Common myeloid progenitor, CD34-positive (primary cell): ENCODE results near the gene FAM117B.
"Not testable (repeated sequence)": the region's sequence is repeated elsewhere in the genome, so short reads cannot be mapped to it uniquely, and the experiment has no call there.

Source experiments
- CTCF ChIA-PET: fragments of 350-600 bp; sonication (Branson Sonifier 250); formaldehyde crosslinking; loops from one replicate; lab custom pipeline; 2021; ENCODE audit warnings: antibody characterized with exemption; lab: Charles Lee
- POLR2A ChIA-PET: fragments of 350-600 bp; sonication (Branson Sonifier 250); formaldehyde crosslinking; loops from one replicate; lab custom pipeline; 2021; ENCODE audit warnings: antibody characterized with exemption; lab: Charles Lee
- DNase-seq, 3 donors: peaks; one replicate each; pipeline versions ENCODE4 v3.0.0 to v3.0.0-alpha.2; 2013
- H3K27ac ChIP-seq, 2 experiments: 1 replicate in 1 of 2; 2 replicates in 1 of 2; pipeline ENCODE4 v1.7.0; 2013; ENCODE audit warnings: inconsistent platforms in 2 of 2, low read length in 2 of 2, mild to moderate bottlenecking in 2 of 2, low read depth in 1 of 2, moderate library complexity in 1 of 2; ENCODE audit not compliant: severe bottlenecking in 2 of 2, insufficient read depth in 1 of 2, poor library complexity in 1 of 2
- H3K27me3 ChIP-seq, 5 experiments: replicated peaks in 2 of 5; 1 replicate in 3 of 5; 2 replicates in 2 of 5; pipeline versions ENCODE4 v1.6.1 to v1.7.0; 2013; ENCODE audit warnings: low read length in 4 of 5, mild to moderate bottlenecking in 2 of 5, moderate library complexity in 2 of 5, inconsistent platforms in 1 of 5; ENCODE audit not compliant: insufficient read depth in 5 of 5, control insufficient read depth in 4 of 5
- H3K36me3 ChIP-seq, 4 experiments: 1 replicate in 2 of 4; 2 replicates in 2 of 4; pipeline versions ENCODE4 v1.6.1 to v1.7.0; 2013; ENCODE audit warnings: low read length in 3 of 4, control low read depth in 1 of 4, mild to moderate bottlenecking in 1 of 4; ENCODE audit not compliant: control insufficient read depth in 4 of 4, insufficient read depth in 4 of 4
- H3K4me1 ChIP-seq, 4 experiments: 1 replicate in 3 of 4; 2 replicates in 1 of 4; pipeline versions ENCODE4 v1.6.1 to v1.7.1; 2013; ENCODE audit warnings: low read length in 3 of 4, mild to moderate bottlenecking in 3 of 4, control low read depth in 1 of 4, inconsistent platforms in 1 of 4, moderate library complexity in 1 of 4; ENCODE audit not compliant: control insufficient read depth in 4 of 4, insufficient read depth in 4 of 4; ENCODE audit errors: control extremely low read depth in 1 of 4
- H3K4me3 ChIP-seq, 7 experiments: 1 replicate in 4 of 7; 2 replicates in 3 of 7; pipeline versions ENCODE4 v1.5.1 to v1.7.0; 2013; ENCODE audit warnings: mild to moderate bottlenecking in 7 of 7, low read length in 6 of 7, moderate library complexity in 6 of 7, inconsistent platforms in 2 of 7, low read depth in 2 of 7, control low read depth in 1 of 7; ENCODE audit not compliant: insufficient read depth in 4 of 7, control insufficient read depth in 1 of 7; ENCODE audit errors: extremely low read depth in 1 of 7
- H3K9me3 ChIP-seq, 5 experiments: 1 replicate in 4 of 5; 2 replicates in 1 of 5; pipeline versions ENCODE4 v1.6.1 to v1.7.1; 2013; ENCODE audit warnings: low read length in 4 of 5, mild to moderate bottlenecking in 2 of 5, inconsistent platforms in 1 of 5, low read depth in 1 of 5, moderate library complexity in 1 of 5; ENCODE audit not compliant: control insufficient read depth in 4 of 5, insufficient read depth in 2 of 5; ENCODE audit errors: control extremely low read depth in 1 of 5
- WGBS: methylation state at CpG from one replicate; pipeline ENCODE4 v1.1.5; 2013; ENCODE audit not compliant: insufficient coverage; 5-methylcytosine and 5-hydroxymethylcytosine counted together

Gene FAM117B

DNA sequence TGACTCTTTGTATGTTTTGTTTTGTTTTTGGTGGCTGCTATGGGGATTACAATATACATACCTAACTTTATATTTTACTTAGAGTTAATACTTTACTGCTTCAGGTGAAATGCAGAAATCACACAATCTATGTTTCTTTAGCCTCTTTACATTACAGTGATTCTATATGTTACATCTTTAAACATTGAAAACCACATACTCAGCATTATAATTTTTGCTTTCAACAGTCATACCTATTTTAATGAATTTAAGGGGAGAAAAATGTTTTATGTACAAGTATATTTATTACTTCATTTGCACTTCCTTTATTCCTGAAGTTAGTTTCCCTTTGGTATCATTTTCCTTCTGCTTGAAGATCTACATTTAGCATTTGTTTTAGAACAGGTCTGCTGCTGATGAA, 23.1 kb downstream of the FAM117B start:
- ChIA-PET POLR2A (no interaction called here), CTCF (no interaction called here)
- no peak for DNase-seq
- Histone ChIP-seq H3K27me3 (no peaks in the 10 kb centered on the region), H3K9me3 (peaks cover 0 to 2% (median 0%) of the 10 kb centered on the region in 5 experiments), H3K36me3 (no peaks in the 10 kb centered on the region), H3K4me1 (peaks cover 0 to 11% (median 0%) of the 10 kb centered on the region in 4 experiments), H3K27ac (no peak overlapping the region), H3K4me3 (no peak overlapping the region)

DNA sequence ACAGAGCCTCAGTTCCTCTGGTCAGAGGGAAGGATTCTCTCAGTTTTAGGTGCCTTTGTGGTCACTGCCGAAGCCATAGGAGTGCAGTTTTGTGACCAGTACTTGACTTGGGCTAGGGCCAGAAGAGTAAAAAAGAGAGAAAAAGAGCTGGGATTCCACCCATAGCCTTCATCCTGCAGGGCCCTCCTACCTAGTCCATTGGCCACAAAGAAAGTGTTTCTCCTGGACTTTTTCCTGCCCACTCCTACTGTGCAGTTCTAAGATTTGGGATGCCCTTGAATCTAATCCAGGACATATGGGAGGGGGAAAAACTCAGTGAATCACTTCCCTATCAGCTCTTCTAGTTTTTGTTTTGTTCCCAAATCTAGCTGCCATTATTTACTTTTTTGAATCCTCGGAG, 26.0 kb downstream of the FAM117B start:
- H3K27me3 ChIP-seq, result no peaks in the 10 kb centered on the region
- no peak overlapping the region for H3K4me3 ChIP-seq
- POLR2A ChIA-PET, result no interaction called here
- no peak overlapping the region for H3K27ac ChIP-seq
- CTCF ChIA-PET, result interaction anchor here (0.8 kb wide), 1 partner anchor 71 kb away, joined by 3 read pairs; no protein-coding TSS in a partner anchor
- H3K36me3 ChIP-seq, result no peaks in the 10 kb centered on the region
- peaks cover 0 to 2% (median 0%) of the 10 kb centered on the region in 5 experiments for H3K9me3 ChIP-seq
- peaks cover 0 to 6% (median 1%) of the 10 kb centered on the region in 4 experiments for H3K4me1 ChIP-seq
- DNase-seq, result no peak
- no CpG with 5 or more reads among the region's 2 CpGs for WGBS

DNA sequence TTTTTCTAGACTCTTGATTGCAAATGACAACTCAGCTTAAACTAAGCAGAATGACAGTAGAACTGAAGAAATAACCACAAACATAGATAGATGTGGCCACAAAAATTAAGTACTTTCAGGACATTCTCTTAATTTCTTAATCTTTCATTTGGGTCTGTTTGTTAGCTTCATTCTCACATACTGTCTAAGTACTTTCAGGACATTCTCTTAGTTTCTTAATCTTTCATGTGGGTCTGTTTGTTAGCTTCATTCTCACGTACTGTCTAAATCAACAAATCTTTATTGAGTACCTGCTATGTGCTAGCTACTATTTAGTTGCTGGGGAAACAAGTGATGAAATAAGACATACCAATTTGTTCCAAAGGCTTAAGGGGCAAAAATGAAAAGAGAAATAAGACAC, 35.1 kb downstream of the FAM117B start:
- H3K4me1 ChIP-seq, result peaks cover 0 to 11% (median 3%) of the 10 kb centered on the region in 4 experiments

DNA sequence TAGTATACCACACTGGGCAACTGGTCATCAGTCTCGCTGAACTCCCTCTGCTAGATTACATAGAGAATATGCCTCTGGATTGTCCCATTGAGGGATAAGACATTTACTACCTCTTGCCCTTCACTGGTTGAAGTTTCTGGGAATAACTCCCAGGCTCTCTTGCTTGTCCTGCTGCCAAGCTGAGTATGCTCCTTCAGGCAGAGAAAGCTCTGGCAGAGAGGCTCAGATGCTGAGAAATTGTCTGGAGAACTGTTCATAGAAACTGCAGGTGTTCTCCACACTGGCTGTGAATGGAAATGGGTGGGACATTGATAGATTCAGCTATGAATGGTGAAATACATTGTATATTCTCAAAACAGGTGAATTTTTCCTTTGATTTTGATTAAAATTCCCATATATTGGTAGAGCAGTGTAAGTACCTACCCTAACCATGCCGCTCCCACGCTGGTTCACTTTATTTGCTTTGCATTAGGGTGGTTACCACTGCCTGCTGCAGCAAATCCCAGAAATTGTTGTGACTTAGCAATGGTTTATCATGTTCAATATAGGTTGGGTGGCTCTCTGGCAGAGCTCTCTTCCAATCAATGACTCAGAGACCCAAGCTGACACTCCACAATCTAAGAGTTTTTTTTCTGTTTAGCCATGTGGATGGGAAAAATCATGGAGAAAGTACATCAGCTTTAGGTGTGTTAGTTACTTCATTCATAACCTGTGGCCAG, 36.7 kb downstream of the FAM117B start:
- H3K4me1 ChIP-seq, result peaks cover 0 to 4% (median 0%) of the 10 kb centered on the region in 4 experiments
- H3K4me3 ChIP-seq, result no peak overlapping the region
- peaks cover 0 to 5% (median 0%) of the 10 kb centered on the region in 5 experiments for H3K9me3 ChIP-seq
- no peak for DNase-seq
- CTCF ChIA-PET, result no interaction called here
- H3K36me3 ChIP-seq, result no peaks in the 10 kb centered on the region
- POLR2A ChIA-PET, result no interaction called here
- H3K27ac ChIP-seq, result no peak overlapping the region
- WGBS, result 100% methylated on average over 3 of the region's 3 CpGs
- H3K27me3 ChIP-seq, result no peaks in the 10 kb centered on the region

More for the DNA sequence above, 35.1 kb downstream of the FAM117B start:
- peak in 1 of 3 donors; percentile 12 for DNase-seq
- no peaks in the 10 kb centered on the region for H3K36me3 ChIP-seq
- peaks cover 0 to 1% (median 0%) of the 10 kb centered on the region in 5 experiments for H3K9me3 ChIP-seq
- POLR2A ChIA-PET, result no interaction called here
- no peak overlapping the region for H3K27ac ChIP-seq
- no peaks in the 10 kb centered on the region for H3K27me3 ChIP-seq
- WGBS, result no CpG with 5 or more reads among the region's 1 CpG
- no peak overlapping the region for H3K4me3 ChIP-seq
- CTCF ChIA-PET, result interaction anchor here (0.6 to 0.7 kb wide), 2 partner anchors 68 to 72 kb away, joined by 3 read pairs; no protein-coding TSS in a partner anchor

DNA sequence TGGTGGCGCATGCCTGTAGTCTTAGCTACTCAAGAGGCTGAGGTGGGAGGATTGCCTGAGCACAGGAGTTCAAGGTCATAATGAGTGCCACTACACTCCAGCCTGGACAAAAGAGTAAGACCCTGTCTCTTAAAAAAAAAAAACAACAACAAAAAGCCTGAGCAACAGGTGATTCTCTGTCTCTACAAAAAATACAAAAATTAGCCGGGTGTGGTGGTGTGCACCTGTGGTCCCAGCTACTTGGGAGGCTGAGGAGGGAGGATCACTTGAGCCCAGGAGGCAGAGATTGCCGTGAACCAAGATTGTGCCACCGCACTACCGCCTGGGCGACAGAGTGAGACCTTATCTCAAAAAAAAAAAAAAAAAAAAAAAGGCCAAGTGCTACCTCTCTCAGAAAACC, 40.3 kb downstream of the FAM117B start:
- H3K27me3 ChIP-seq, DNase-seq, H3K4me1 ChIP-seq, H3K36me3 ChIP-seq, POLR2A ChIA-PET, CTCF ChIA-PET, H3K4me3 ChIP-seq, H3K27ac ChIP-seq: not testable (repeated sequence)
- H3K9me3 ChIP-seq, result peaks cover 0 to 15% (median 5%) of the 10 kb centered on the region in 5 experiments
- 100% methylated on average over 3 of the region's 6 CpGs for WGBS

DNA sequence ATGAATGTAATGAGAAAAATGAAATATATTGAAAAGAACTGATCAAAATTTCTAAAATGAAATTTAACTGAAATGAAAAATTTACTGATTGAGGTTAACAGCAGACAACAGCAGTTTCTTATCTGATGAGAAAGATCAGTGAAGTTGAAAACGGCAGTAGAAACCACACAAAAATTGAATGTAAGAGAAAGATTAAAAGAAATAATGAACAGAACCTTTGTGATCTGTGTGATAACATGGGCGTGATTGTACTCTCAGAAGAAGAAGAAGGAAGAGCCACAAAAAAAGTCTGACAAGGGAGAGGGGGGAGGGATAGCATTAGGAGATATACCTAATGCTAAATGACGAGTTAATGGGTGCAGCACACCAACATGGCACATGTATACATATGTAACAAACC, 45.2 kb downstream of the FAM117B start:
- DNase-seq, result no peak
- Histone ChIP-seq H3K4me3 (no peak overlapping the region), H3K27me3 (no peaks in the 10 kb centered on the region), H3K9me3 (peaks cover 7 to 46% (median 16%) of the 10 kb centered on the region in 5 experiments), H3K27ac (no peak overlapping the region), H3K36me3 (peaks cover 0 to 3% (median 0%) of the 10 kb centered on the region in 4 experiments), H3K4me1 (no peaks in the 10 kb centered on the region)
- CTCF ChIA-PET, result no interaction called here
- WGBS, result 75% methylated on average over 2 of the region's 3 CpGs
- POLR2A ChIA-PET, result no interaction called here

DNA sequence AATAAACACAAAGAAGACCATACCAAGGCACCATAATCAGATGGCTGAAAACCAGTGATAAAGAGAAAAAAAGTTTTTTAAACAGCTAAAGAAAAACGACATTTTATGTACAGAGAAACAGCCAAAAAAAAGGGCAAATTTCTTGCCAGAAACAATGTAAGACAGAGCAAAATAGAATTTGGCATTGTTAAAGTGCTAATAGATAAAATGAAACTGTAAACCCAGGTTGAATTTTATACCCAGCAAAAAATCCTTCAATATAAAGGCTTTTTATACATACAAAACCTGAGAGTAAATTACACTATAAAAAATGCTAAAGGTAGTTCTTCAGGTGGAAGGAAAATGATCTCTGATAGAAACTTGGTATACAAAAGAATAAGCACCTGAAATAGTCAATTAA, 45.7 kb downstream of the FAM117B start:
- Histone ChIP-seq H3K27ac (no peak overlapping the region), H3K4me3 (no peak overlapping the region), H3K36me3 (peaks cover 0 to 3% (median 0%) of the 10 kb centered on the region in 4 experiments), H3K9me3 (peaks cover 7 to 44% (median 16%) of the 10 kb centered on the region in 5 experiments), H3K27me3 (no peaks in the 10 kb centered on the region), H3K4me1 (no peaks in the 10 kb centered on the region)
- CTCF ChIA-PET, result no interaction called here
- DNase-seq, result no peak
- WGBS, result 100% methylated on average over 1 of the region's 1 CpG
- POLR2A ChIA-PET, result no interaction called here
